ENCODE results near the gene NPTX1.

Gene NPTX1

DNA sequence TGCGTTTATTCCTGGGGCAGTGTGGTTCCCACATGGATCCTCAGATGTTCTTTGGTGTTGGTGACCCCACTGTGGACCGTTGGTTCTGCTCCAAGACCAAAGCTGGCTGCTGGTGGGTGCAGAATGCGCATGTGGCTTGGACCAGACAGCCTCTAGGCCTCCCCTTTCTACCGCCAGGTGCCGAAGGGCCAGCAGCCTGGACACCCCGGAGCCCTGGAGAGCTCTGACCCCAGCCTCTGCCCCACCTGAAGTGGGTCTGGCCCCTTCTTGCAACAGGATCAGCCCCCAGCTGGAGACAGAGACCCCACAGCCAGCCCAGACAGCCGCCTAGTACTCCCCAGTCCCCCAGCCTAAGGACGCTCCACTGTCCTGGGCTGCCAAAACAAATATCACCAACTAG, 18.4 kb downstream of the NPTX1 start:
- no peak for DNase-seq

DNA sequence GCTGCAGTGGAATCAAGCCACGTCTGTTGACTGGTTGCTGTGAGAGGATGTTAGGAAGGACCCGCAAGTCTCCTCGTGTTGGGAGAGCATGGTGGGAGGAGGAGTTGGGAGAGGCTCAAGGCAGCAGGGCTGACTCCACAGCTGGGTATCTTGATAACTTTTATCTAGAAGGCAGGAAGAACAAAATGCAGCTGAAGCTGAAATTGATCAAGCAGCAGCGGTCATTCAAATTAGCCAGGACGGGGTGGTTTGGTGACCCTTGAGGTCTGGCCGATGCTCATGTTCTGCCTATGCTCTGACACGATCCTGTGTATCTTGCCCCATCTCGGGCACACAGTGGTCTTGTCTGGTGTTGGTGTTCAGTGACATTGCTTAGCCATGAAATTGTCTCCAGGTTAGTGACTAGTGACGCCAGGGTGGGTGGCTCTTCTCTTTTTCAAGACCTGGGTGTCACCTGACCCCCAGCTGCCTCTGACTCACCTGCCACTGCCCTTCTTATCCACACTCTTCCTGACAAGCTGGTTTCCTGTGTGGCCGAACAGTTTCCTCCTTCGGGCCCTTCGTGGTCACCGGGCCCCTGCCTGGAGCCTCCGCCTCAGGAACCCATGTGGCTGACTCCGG, 19.1 kb downstream of the NPTX1 start:
- DNase-seq = no peak

DNA sequence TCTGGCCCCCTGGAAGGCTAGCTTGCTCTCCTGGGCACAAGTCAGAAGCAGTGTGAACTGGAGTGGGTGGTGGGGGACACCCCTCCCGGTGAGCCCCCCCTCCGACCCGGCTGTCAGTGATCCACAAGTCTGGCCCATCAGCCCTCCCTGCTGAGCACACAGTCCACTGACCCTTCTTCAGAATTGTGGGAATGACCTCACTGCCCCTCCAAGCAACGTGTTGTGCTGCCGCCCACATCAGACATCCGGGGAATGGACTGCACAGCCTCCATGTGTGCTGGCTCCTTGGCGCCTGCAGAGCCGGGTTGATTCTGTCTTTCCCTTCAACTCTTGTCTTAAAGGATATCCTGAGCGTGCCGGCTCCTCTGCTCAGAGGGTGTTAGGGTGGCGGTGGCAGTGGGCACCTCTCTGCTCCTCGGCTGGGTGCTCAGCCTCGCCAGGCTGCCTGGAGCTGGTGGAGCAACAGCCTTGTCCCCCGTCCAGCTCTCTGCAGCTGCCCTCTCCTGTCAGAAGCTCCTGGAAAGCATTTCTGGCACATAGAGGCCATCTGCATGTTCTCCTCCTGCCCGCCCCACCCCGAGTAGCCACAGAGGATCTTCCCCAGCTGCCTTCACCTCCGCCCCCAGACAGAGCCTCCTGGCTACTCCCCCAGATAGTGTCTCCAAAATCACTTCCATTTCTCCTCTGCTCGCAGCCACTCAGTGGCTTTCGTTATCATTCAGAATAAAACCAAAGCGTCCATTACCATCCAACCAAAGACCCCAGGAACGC, 19.8 kb downstream of the NPTX1 start:
- DNase-seq = no peak

DNA sequence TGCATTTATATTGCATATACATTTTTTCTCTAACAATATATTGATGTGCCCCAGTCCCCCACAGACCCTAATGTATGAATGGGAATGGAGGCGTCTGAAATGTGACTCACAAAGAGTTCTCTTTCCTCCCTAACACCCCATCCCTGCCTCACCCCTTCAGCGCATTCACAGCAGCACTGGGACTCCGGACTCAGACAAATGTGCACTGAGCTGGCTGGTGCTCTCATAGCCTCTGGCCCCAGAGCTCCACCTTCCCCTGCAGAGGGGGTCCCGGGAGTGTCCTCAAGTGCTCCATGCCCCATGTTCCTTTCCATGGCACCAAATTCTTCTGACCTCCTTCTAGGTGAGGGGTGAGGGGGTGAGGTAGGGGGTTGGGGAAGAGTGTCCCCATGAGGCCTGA, 20.6 kb downstream of the NPTX1 start:
- DNase-seq = no peak

DNA sequence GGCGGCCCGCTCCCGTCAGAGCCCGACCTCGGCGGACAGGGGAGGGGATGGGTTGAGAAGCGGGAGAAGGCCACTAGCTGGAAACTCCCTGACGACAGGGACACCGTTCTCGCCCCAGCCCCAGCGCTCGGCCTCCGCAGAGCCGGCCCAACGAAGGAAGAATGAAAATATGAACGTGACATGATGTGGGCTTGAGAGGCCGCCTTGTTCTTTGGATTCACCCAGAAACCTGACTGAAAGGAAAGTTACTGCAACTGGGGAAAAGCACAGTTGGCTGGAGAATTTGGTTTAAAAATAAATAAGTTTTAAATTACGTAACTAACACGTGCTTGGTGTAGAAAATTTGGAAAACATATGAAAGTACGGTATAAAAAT, 21.1 kb downstream of the NPTX1 start:
- no peak for DNase-seq

DNA sequence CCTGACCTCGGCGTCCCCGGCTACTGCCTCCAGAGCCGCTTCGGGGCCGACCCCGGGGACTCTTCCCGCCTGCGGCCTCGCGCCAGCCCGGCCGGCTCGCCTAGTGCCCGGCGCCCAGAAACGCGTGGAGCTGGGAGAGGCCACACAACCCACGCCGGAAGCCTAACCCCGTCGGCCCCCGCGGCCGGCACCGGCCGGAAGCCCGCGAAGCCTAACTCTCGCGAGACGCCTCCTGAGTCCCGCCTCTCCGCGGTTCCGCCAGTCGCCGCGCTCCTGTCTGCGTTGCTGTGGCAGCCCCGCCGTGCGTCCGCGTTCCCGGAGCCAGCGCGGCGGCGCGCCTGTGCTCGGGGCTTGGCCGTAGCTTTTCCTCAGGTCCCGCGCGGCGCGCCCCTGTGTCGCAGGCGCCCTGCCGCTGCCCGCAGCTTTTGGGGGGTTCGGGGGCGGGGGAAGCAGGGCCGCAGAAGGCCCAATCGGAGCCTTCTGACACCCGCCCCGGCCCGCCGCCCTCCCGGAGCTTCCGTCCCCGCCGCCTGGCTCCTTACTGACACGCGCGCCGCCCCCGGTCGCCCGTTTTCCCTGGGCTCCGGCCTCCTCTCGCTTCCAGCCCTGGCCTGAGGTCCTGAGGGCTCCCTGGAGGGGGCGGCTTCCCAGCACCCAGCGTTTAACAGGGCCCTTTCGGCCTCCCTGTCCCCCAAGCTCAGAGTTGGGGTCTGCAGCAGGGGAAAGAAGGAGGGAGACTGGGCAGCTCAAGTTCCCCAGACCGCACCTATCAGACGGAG, 21.7 kb downstream of the NPTX1 start:
- DNase-seq = peak; percentile 95

DNA sequence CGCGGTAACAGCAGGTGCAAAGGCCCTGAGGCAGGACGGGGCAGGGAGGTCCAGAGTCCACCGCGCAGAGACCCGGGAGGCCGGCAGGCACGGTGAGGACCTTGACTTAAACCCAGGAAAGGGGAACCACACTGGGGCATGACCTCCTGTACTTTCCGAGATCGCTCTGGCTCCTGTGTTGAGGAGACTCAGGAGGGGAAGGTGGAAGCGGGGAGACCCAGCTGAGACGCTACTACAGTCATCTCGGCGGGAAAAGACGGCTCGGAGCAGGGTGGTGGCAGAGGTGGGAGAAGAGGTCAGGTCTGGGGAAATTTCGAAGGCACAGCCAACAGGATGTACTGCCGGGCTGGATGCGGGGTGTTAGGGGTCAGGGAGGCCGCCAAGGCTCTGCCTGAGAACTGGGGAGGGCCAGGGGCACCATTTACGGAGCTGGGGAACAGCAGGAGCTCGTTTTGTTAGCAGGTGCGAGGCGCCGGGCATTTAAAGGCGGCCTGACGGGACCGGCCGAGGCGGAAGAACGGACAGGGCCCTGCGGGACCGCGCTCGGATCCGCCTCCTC, 22.3 kb downstream of the NPTX1 start:
- no peak for DNase-seq

DNA sequence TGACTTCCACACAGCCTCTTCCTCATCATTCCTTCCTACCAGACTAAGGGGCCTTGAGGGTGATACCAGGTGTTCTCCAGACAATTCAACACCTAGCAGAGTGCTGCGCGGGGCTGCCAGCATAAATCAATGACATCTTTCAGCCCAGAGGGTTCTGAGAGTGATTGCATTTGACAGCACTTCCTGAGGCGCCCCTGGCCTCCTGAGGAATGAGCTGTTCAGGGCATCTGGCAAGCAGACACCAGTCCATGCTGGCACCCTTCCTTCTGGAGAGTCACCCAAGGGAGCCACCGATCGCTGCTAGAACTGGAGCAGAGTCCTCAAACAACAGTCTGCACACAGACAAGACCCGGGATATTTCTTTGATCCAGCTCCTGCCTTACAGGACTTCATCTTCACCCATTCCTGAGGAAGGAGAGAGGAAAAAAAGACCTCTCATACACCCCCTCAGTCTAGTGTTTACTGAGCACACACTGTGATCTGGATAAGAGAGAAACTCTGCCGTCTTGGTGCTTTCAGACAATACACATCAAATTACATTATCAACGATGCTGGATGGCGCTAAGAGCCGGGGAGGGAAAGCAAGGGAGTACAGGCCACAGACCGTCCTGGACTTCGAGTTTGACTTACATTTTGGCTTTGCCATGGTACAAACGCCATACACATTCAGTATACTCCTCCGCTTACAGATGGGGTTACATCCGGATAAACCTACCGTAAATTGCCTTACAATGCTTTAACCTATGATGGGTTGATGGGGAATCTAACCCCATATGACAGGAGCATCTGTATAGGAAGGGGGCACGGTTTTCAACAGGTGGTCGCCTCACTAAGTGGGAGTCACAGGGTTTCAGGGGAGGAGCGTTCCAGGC, 23.0 kb downstream of the NPTX1 start:
- DNase-seq = no peak

DNA sequence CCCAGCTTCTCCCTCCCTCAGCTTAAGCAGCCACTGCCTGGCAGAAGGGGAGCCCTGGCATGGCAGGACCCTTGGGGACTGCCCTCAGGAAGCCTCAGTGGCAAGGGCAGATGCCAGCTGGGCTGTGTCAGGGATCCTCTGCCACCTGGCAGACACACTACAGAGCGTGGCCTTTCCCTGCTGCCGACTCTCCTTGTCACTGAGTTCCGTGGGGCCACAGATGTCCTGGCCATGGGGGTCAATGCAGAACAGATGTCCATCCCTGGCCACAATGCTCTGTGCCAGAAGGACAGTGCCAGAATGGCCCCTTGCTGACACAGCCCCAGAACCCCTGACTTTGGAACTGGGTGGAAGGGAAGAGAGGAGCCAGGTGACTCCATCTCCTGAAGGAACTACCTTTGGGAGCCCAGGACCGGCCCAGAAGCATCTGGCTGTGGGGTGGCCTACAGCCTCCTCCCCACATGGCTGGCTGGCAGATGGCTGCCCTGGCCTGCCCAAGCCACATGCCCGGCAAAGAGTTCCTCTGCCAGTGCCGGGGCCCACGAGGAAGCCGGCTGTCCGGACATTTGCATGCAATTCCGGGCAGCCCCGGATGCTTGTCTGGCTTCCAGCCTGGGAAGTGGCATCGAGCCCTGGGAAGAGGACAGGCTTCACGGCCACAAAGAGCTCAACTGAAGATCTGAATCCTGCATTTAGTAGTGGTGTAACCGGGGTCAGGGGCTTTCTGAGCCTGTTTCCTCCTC, 24.1 kb downstream of the NPTX1 start:
- DNase-seq = no peak

DNA sequence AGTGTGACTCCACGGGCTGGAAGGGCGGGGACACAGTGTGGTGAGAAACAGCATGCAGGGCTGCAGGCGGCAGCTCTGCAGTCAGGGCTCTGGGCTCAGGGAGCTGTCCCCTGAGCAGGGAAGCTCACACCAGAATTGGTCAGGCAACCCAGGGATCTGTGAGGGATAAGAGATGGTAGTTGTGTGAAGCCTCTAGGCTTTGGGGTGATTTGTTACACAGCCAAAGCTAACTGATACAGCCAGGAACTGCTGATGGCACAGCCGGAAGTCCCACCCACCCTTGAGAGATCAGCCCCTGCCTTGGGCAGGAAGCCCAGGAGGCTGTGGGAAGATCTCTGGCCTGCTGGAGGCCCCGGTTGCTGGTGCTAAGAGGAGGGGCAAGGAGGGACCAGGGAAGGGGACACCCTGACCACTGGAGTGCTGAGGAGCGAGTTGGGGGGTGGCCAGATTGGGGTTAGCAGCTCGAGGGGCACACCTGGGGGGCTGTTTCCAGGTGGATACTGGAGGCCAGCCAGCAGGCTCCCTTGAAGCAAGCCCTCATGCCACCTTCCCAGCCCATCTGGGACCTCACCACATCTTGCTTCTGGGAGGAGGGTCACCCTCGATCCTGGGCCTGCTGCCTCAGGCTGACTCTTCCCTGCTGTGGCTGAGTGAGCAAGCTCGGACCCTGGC, 25.2 kb downstream of the NPTX1 start:
- no peak for DNase-seq

DNA sequence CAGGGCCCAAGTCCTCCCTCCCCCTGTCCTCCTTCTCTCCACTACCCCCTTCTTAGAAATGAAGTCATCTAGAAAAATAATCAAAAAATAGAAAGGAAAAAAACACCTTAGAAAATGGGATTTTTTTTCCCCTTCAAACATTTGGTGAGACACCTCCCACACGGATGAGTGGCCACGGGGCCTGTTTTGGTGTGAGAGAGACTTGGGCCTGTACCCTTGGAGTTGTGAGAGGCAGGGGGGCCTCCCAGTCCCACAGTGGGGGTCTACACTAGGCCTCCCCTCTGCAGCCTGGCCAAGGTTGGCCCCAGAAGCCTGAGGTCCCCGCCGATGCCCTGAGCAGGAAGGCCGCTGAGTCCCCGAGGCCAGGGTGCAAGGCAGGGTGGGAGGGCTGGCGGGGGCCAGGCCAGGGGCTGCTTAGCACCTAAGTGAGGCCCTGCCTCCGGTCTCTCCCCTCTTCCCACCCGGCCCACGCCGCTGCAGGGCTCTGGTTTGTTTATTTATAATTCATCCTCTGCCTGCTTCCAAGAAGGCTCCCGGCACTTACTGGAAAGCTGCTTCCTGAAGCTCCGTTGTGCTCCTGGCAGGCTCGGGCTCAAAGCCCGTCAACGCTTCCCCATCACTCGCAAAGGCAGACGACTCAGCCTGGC, 26.4 kb downstream of the NPTX1 start:
- no peak for DNase-seq

DNA sequence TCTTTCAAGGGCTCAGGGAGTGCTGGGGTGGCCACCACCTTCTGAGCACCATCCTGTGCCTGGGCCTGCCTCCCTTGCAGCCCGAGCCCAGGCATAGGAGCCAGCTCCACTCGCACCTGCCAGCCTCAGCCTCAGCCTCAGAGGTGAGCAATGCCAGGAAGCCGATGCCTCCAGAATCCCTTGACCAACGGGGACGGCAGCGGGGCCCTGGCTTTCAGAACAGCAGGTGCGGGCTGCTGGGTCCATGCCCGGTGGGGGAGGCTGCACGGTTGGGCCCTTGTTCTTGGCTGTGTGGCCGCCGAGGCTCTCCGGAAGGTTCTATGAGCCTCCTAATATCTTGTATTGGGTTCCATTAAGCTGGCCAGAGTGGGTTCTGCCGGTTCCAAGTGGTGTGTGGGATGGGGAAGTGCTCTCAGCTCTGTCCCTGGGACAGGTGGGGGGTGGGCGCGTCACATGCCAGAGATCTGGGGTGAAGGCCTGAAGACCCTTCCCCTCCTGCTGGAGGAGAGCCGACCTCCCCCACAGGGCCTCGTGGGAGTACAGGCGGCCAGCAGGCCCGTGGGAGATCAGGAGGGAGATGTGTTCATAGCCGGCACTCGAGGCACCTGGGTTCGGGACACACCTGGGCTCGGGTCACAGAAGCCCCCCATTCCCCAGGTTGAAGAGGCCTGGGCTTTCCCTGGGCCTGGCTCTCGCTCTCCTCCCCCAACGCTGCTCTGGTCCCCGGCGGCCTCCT, 27.0 kb downstream of the NPTX1 start:
- DNase-seq = no peak

DNA sequence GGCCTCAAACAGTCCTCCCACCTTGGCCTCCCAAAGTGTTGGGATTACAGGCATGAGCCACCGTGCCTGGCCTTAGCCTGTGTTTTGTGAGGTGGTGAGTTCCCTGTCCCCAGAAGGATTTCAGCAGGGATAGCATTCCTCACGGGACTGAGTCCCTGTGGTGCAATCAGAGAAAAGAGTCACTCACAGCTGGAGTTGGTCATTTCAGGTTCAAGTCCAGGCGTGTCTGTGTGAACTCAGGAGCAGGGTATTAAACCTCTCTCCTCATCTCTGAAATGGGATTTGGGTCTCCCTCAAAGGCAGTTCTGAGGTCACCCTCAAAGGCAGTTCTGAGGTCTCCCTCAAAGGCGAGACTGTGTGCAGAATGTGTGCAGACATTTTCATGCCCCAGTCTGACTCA, 28.6 kb downstream of the NPTX1 start:
- DNase-seq = no peak

DNA sequence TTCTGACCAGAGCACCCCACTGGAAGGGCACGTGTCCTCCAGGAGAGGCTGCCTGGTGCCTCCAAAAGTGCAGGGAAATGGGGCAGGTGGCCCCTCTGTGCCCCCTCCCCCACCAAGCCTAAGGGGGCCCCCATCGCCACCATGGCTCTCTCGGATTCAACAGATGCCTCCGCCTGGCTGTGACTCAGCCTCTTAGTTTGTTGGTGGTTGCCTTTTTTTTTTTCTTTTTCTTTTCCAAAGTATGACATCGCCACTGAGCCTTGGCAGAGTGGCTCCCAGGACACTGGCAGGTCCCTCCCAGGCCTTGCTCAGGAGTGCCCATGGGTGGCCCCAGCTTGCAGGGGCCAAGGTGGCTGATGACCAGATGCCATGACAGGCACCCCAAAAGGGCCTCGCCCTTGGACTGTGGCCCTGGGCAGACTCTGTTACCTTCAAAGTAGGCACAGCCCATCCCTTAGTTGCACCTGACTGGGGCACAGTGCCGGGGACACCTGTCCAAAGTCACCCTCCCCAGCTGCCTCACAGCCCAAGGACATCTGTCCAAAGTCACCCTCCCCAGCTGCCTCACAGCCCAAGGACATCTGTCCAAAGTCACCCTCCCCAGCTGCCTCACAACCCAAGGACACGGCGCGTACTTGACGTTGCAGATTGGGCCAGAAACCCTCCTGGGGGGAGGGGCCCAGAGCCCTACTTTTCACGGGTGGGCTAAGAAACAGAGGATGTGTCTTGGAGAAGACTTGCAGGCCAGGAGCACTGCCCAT, 29.6 kb downstream of the NPTX1 start:
- no peak for DNase-seq

DNA sequence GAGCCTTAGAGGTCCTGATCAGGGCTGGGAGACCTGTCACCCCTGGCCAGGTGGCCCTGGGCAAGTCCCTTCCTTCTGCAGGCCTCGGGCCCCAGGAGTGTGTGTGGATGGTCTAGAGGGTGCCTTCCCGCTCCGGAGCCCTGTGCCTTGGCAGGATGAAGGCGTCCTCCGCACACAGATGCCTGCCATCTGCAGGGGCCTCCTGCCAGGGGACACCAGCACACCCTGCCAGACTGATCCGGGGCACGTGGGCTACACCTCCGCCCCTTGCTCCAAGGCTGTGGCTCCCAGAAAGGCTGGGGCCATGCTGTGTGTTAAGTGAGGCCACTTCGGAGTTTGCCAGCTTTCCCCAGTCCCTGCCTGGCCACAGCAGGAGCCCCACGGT, 30.7 kb downstream of the NPTX1 start:
- no peak for DNase-seq

DNA sequence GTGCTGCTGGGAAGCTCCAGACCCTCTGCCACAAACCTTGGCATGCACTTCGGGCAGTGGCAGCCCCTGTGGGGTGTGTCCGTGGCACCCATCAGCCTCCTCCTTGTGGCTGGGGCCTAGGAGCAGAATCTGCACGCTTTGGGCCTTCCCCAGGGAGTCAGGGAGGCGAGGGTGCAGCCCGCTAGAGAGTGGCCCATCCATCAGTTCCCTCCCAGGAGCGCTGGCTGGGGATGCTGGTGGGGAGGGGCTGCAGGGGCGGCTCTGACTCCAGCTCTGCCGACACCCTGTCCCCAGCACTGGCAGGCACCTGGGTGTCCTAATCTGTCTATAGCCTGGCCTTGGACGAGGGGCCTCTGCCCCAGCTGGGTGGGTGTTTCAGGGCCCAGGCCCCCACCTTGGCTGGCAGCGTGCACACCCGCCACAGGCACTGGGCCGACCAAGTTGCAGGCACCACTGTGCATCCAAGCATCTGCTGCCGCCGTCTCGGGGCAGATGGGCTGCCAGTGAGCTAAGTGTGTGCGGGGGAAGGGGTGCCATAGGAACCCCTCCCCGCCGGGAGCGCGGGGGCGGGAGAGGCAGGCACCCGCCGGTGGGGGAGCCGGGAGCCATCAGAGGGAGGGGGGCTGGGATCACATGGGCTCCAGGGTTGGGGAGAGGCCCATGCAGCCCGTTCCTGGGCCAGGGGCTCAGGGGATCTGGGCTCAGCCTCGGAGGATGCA, 31.2 kb downstream of the NPTX1 start:
- DNase-seq = no peak

DNA sequence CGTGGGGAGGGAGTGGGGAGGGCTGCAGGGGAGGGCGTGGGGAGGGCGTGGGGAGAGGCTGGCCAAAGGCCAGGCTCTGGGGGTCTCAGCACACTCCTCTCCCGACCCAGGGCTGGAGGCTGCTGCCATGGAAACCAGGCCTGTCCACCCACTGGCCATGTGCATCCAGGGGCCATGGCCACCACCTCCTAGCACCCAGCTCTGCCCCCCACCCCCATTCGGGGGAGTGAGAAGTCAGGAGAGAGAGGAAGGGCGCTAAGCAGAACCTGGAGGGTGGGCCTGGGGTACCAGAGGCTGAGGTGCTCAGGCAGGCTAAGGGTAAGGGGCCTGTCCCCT, 31.8 kb downstream of the NPTX1 start:
- DNase-seq = no peak

DNA sequence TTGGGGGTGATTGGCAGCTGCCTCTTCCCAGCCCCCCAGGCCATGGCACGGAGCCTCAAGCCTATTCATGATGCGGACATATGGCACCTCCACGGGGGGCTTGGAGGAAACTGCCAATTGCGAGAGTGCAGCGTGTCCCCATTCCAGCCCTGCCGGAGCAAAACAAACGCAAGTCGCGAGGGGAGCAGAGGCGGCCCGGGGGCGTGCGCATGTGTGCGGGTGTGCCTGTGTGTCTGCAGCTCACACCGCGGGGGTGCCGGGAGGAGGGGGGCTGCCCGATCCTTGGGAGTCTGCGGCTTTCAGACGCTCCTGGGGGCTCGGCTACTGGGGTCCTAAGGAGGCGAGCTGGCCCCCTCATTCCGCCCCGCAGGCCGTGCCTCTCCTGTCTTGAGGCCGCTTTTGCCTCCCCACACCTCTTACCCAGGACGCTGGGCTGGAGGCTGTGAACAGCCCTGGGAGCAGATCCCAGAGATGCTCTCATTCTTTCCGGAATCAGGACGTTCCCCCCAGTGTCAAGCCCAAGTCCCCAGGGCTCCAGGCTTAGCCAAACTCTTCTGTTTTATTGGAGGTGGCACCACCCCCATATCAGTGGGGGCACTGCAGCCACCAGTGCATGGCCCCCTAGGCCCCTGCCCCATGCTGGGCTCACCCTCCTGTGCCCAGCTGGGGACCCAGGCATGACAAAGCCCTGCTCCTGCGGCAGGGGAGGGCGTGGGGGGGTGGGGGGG, 32.3 kb downstream of the NPTX1 start:
- no peak for DNase-seq
